ENCODE data around the gene SCD5. TPM values are rescaled to one million over a fixed set of nuclear protein-coding genes. Genes with fewer than 3 reads are reported as not detected.

Gene SCD5
- total RNA-seq, 4 donors from 2014 or later = 27.6 to 79.3 (median 55.3) TPM

DNA sequence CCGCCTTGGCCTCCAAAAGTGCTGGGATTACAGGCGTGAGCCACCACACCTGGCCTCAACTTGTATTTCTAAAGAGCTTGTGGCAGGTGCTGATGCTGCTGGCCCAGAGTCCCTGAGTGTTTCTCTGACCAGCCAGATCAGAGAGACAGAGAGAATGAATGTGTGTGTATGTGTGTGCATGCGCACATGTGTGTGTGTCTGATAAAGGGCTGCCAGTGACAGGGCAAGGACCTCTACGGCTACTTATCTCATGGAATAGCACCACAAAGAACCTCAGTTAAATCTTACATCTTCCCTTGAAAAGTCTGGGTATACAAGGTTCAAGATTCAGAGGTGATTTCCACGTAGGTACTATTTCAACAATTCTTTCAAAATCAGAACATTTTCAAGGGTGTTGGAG, 86.0 kb downstream of the SCD5 start:
- Histone ChIP-seq H3K4me1 (peaks cover 0 to 36% (median 6%) of the 10 kb centered on the region in 4 donors), H3K27ac (no peak overlapping the region), H3K4me3 (no peak overlapping the region), H3K27me3 (no peaks in the 10 kb centered on the region), H3K9me3 (no peaks in the 10 kb centered on the region), H3K36me3 (no peaks in the 10 kb centered on the region)
- TF ChIP-seq, protein P1, sequence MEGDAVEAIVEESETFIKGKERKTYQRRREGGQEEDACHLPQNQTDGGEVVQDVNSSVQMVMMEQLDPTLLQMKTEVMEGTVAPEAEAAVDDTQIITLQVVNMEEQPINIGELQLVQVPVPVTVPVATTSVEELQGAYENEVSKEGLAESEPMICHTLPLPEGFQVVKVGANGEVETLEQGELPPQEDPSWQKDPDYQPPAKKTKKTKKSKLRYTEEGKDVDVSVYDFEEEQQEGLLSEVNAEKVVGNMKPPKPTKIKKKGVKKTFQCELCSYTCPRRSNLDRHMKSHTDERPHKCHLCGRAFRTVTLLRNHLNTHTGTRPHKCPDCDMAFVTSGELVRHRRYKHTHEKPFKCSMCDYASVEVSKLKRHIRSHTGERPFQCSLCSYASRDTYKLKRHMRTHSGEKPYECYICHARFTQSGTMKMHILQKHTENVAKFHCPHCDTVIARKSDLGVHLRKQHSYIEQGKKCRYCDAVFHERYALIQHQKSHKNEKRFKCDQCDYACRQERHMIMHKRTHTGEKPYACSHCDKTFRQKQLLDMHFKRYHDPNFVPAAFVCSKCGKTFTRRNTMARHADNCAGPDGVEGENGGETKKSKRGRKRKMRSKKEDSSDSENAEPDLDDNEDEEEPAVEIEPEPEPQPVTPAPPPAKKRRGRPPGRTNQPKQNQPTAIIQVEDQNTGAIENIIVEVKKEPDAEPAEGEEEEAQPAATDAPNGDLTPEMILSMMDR (IDR thresholded peaks at IDR 0.05) = no peak
- no peak for TF ChIP-seq POLR2A (IDR thresholded peaks at IDR 0.05)
- TF ChIP-seq EP300 (IDR thresholded peaks at IDR 0.05) = no peak
- no peak for DNase-seq (ENCODE audit: low spot score in 2 of 2)
- WGBS, 2 donors = 93 to 95% methylated on average over 5 of the region's 5 CpGs

DNA sequence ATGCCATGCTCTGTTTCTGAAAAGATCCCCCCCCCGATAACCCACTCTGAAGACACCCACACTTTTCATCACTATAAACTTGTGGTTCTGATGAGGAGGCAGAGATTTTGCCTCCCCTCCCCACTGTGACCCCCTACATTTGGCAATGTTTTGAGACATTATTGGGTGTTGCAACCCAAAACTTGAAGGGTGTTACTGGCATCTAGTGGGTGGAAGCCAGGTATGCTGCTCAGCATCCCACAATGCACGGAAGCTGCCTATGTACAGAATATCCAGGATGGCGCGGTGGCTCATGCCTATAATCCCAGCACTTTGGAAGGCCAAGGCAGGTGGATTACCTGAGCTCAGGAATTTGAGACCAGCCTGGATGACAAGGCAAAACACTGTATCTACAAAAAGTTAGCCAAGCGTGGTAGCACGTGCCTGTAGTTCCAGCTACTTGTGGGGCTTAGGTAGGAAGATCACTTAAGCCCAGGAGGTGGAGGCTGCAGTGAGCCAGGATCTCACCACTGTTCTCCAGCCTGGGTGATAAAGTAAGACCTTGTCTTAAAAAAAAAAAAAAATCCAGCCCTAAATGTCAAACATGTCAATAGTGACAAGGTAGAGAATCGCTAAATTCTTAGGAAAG, 87.3 kb downstream of the SCD5 start:
- TF ChIP-seq, protein P1 (IDR thresholded peaks at IDR 0.05) = no peak
- no peak for TF ChIP-seq EP300 (IDR thresholded peaks at IDR 0.05)
- no peak for TF ChIP-seq POLR2A (IDR thresholded peaks at IDR 0.05)
- DNase-seq (ENCODE audit: low spot score in 2 of 2) = no peak
- H3K27me3 ChIP-seq = no peaks in the 10 kb centered on the region
- H3K9me3 ChIP-seq = no peaks in the 10 kb centered on the region
- H3K4me3 ChIP-seq = no peak overlapping the region
- WGBS, 2 donors = 83 to 92% methylated on average over 7 of the region's 7 CpGs
- no peaks in the 10 kb centered on the region for H3K36me3 ChIP-seq
- H3K4me1 ChIP-seq = peaks cover 0 to 30% (median 6%) of the 10 kb centered on the region in 4 donors
- H3K27ac ChIP-seq = no peak overlapping the region

DNA sequence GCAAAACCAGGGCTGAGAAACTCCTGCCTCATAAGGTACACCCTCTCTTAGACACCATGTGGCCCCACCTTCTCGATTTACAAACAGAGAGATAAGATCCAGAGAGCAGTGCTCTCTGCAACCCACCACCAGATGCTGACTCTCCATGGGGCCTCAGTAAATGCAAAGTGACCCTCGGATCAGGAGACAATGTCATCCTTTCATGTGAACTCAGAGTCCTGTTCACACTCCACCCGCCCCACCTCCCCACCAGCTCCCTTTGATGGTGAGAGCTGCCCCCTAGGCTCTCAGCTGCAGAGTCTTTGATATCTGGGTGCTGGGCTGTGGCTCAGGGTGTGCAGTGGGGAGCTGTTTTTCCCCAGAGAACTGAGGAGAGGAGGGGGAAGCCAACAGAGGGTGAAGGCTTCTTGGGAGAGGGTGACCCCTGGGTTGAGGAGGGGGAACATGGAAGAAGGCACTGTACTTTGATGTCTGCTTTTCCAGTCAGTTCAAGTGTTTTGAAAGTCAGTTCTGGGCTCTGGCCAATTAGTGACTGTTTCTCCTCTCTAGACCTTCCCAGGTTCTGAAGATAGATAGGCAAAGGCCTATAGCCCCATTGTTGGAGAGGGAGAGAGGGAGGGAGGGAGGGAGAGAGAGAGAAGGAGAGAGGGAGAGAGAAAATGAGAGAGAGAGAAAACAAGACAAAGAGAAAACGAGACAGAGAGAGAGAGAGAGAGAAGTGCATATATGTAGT, 88.2 kb downstream of the SCD5 start:
- Histone ChIP-seq H3K27me3 (no peaks in the 10 kb centered on the region), H3K9me3 (no peaks in the 10 kb centered on the region), H3K4me3 (no peak overlapping the region), H3K27ac (no peak overlapping the region), H3K36me3 (no peaks in the 10 kb centered on the region), H3K4me1 (peaks cover 0 to 25% (median 4%) of the 10 kb centered on the region in 4 donors)
- 51 to 57% methylated on average over 4 of the region's 4 CpGs for WGBS, 2 donors
- no peak for DNase-seq (ENCODE audit: low spot score in 2 of 2)
- TF ChIP-seq, protein P1 (IDR thresholded peaks at IDR 0.05) = no peak
- TF ChIP-seq POLR2A (IDR thresholded peaks at IDR 0.05) = no peak
- TF ChIP-seq EP300 (IDR thresholded peaks at IDR 0.05) = no peak

DNA sequence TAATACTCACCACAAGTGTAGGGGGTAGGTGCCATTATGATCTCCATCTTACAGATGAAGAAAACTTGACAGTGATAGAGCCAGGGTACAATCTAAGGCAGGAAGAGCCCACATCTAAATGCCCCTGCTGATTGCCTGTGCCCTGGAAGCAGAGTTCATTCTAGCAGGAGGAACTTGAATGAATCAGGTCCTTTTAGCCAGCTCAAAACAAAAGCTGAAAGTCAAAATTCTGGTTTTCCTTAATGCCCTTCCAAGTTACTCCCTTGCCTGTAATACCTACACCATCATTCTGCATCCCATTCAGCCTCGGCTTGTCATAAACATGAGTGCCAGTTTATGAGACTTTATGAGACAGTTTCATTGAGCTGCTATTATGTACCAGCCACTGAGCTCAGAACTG, 89.6 kb downstream of the SCD5 start:
- 89 to 93% methylated on average over 1 of the region's 1 CpG for WGBS, 2 donors
- H3K4me1 ChIP-seq = peaks cover 0 to 18% (median 2%) of the 10 kb centered on the region in 4 donors
- no peak overlapping the region for H3K4me3 ChIP-seq
- TF ChIP-seq, protein P1 (IDR thresholded peaks at IDR 0.05) = no peak
- TF ChIP-seq EP300 (IDR thresholded peaks at IDR 0.05) (no peak), POLR2A (IDR thresholded peaks at IDR 0.05) (no peak)
- H3K9me3 ChIP-seq = no peaks in the 10 kb centered on the region
- peaks cover 0 to 13% (median 0%) of the 10 kb centered on the region in 3 donors for H3K36me3 ChIP-seq
- H3K27ac ChIP-seq = no peak overlapping the region
- no peak for DNase-seq (ENCODE audit: low spot score in 2 of 2)
- no peaks in the 10 kb centered on the region for H3K27me3 ChIP-seq

DNA sequence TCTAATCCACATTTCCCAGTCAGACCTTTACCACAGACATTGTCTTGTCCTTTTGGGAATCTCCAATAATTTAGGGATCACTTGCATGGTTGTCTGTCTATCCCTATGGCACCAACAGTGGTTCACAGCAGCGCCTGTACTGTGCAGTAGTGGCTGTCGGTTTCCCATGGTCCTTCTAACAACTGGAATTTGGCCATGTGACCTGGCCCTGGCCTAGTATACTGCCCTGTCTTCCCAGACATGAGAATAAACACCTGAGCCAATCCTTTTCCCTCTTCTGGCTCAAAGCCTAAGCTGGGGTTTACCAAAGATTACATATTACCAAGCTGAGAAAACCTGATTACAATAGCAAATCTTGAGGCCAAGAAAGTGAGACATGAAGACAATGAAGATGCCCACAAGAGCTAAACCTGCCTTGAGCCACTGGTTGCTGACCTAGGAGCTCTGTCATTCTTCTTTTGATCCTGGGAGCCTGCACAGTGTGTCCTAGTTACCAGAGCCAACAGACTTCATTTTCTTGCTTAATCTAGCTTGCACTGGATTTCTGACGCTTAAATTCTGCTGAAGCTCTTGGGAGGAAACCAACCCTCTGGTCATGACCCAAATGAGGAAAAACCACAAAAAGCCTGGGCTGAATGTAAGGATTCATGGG, 92.1 kb downstream of the SCD5 start:
- TF ChIP-seq POLR2A (IDR thresholded peaks at IDR 0.05) = no peak
- TF ChIP-seq EP300 (IDR thresholded peaks at IDR 0.05) = peak in 1 of 2 donors; percentile 56
- TF ChIP-seq, protein P1 (IDR thresholded peaks at IDR 0.05) = no peak
- H3K27ac ChIP-seq = peak overlapping the region in 2 of 4 donors; percentile 3 to 60

More for the DNA sequence above, 92.1 kb downstream of the SCD5 start:
- peaks cover 0 to 18% (median 0%) of the 10 kb centered on the region in 3 donors for H3K36me3 ChIP-seq
- no peak overlapping the region for H3K4me3 ChIP-seq
- no peaks in the 10 kb centered on the region for H3K9me3 ChIP-seq
- 77% methylated on average over 3 of the region's 3 CpGs for WGBS, 2 donors
- peaks cover 0 to 18% (median 2%) of the 10 kb centered on the region in 4 donors for H3K4me1 ChIP-seq
- DNase-seq (ENCODE audit: low spot score in 2 of 2) = no peak
- H3K27me3 ChIP-seq = no peaks in the 10 kb centered on the region

Measured in tibial nerve (tissue), 4 donors.